Mesenchymal stem cell (in vitro differentiated cells and primary cell): ENCODE measurements around the gene CCDC92B.
"Not testable (repeated sequence)": the region's sequence is repeated elsewhere in the genome, so short reads cannot be mapped to it uniquely, and the experiment has no call there.

Source experiments
- DNase-seq: peaks from one replicate; pipeline ENCODE4 v3.0.0-alpha.2; 2013
- H2AFZ ChIP-seq: one replicate; pipeline ENCODE4 v1.6.1; 2013; ENCODE audit warnings: low read depth, mild to moderate bottlenecking, control low read depth, inconsistent platforms, low read length, moderate library complexity
- H2AK5ac ChIP-seq: 2 replicates; pipeline ENCODE4 v1.6.1; 2013; ENCODE audit warnings: low read length, moderate library complexity, mild to moderate bottlenecking, inconsistent platforms; ENCODE audit not compliant: severe bottlenecking
- H2BK120ac ChIP-seq: one replicate; pipeline ENCODE4 v1.6.1; 2013; ENCODE audit warnings: low read depth, mild to moderate bottlenecking, inconsistent platforms, low read length, moderate library complexity
- H2BK12ac ChIP-seq, 2 experiments: one replicate each; pipeline ENCODE4 v1.6.1; 2013; ENCODE audit warnings: inconsistent platforms in 2 of 2, low read length in 2 of 2, mild to moderate bottlenecking in 2 of 2, moderate library complexity in 2 of 2, control low read depth in 1 of 2
- H2BK15ac ChIP-seq: one replicate; pipeline ENCODE4 v1.6.1; 2013; ENCODE audit warnings: mild to moderate bottlenecking, low read depth, inconsistent platforms; ENCODE audit not compliant: poor library complexity, severe bottlenecking
- H2BK5ac ChIP-seq: 2 replicates; pipeline ENCODE4 v1.6.1; 2013; ENCODE audit warnings: low read depth, mild to moderate bottlenecking, low read length, control low read depth, inconsistent platforms; ENCODE audit not compliant: poor library complexity, severe bottlenecking
- H3K14ac ChIP-seq, 2 experiments: one replicate each; pipeline ENCODE4 v1.6.1; 2013; ENCODE audit warnings: inconsistent platforms in 2 of 2, low read length in 2 of 2, control low read depth in 1 of 2, mild to moderate bottlenecking in 1 of 2, moderate library complexity in 1 of 2
- H3K18ac ChIP-seq, 2 experiments: one replicate each; pipeline ENCODE4 v1.6.1; 2013; ENCODE audit warnings: inconsistent platforms in 2 of 2, low read length in 2 of 2, control low read depth in 1 of 2, low read depth in 1 of 2, mild to moderate bottlenecking in 1 of 2
- H3K23ac ChIP-seq, 2 experiments: one replicate each; pipeline ENCODE4 v1.6.1; 2013; ENCODE audit warnings: inconsistent platforms in 2 of 2, low read length in 2 of 2, mild to moderate bottlenecking in 2 of 2, moderate library complexity in 2 of 2, control low read depth in 1 of 2
- H3K27ac ChIP-seq: 2 replicates; pipeline ENCODE4 v1.5.1; 2013; ENCODE audit warnings: mild to moderate bottlenecking, moderate library complexity, low read length, control low read depth, inconsistent platforms; ENCODE audit not compliant: poor library complexity, severe bottlenecking
- H3K27me3 ChIP-seq, 2 experiments: 2 replicates each; pipeline versions ENCODE4 v1.6.1 to v1.7.0; 2013; ENCODE audit warnings: low read length in 2 of 2, mild to moderate bottlenecking in 2 of 2, moderate library complexity in 2 of 2, control low read depth in 1 of 2, inconsistent platforms in 1 of 2; ENCODE audit not compliant: control insufficient read depth in 1 of 2, insufficient read depth in 1 of 2
- H3K36me3 ChIP-seq, 2 experiments: 2 replicates each; pipeline versions ENCODE4 v1.6.1 to v1.7.0; 2013; ENCODE audit warnings: low read length in 2 of 2, control low read depth in 1 of 2, inconsistent platforms in 1 of 2, low read depth in 1 of 2, mild to moderate bottlenecking in 1 of 2; ENCODE audit not compliant: insufficient read depth in 2 of 2, control insufficient read depth in 1 of 2
- H3K4ac ChIP-seq, 2 experiments: one replicate each; pipeline ENCODE4 v1.6.1; 2013; ENCODE audit warnings: inconsistent platforms in 2 of 2, low read length in 2 of 2, mild to moderate bottlenecking in 2 of 2, moderate library complexity in 2 of 2, control low read depth in 1 of 2, low read depth in 1 of 2
- H3K4me1 ChIP-seq: 2 replicates; pipeline ENCODE4 v1.6.1; 2013; ENCODE audit warnings: low read depth, low read length, control low read depth; ENCODE audit not compliant: control insufficient read depth, insufficient read depth
- H3K4me2 ChIP-seq: 2 replicates; pipeline ENCODE4 v1.6.1; 2013; ENCODE audit warnings: low read length, mild to moderate bottlenecking, inconsistent platforms; ENCODE audit not compliant: poor library complexity, severe bottlenecking
- H3K4me3 ChIP-seq, 2 experiments: 2 replicates each; pipeline versions ENCODE4 v1.5.1 to v1.7.0; 2013; ENCODE audit warnings: low read length in 2 of 2, mild to moderate bottlenecking in 2 of 2, control low read depth in 1 of 2, low read depth in 1 of 2; ENCODE audit not compliant: insufficient read depth in 1 of 2
- H3K79me1 ChIP-seq: replicated peaks from 2 replicates; pipeline ENCODE4 v1.6.1; 2013; ENCODE audit warnings: mild to moderate bottlenecking, control low read depth, low read length, inconsistent platforms; ENCODE audit not compliant: poor library complexity, severe bottlenecking
- H3K9ac ChIP-seq: 2 replicates; pipeline ENCODE4 v1.7.0; 2013; ENCODE audit warnings: mild to moderate bottlenecking, low read length, moderate library complexity
- H3K9me3 ChIP-seq: 2 replicates; pipeline ENCODE4 v1.7.0; 2013; ENCODE audit warnings: mild to moderate bottlenecking, low read length; ENCODE audit not compliant: control insufficient read depth
- H4K8ac ChIP-seq: one replicate; pipeline ENCODE4 v1.6.1; 2013; ENCODE audit warnings: inconsistent platforms, mild to moderate bottlenecking, low read length, moderate library complexity
- H4K91ac ChIP-seq: one replicate; pipeline ENCODE4 v1.6.1; 2013; ENCODE audit warnings: mild to moderate bottlenecking, low read length, inconsistent platforms
- WGBS: methylation state at CpG from one replicate; pipeline ENCODE4 v1.1.7; 2013; ENCODE audit warnings: mixed read lengths; 5-methylcytosine and 5-hydroxymethylcytosine counted together

CCDC92B gene

GRCh38 chr17:2781598-2781997, 32.1 kb upstream of the CCDC92B start:
- H4K91ac ChIP-seq, H2BK15ac ChIP-seq, H3K27ac ChIP-seq, H3K9me3 ChIP-seq, H3K18ac ChIP-seq, H3K4ac ChIP-seq, H3K4me2 ChIP-seq, H3K23ac ChIP-seq, H3K9ac ChIP-seq, H3K4me3 ChIP-seq, H4K8ac ChIP-seq, H3K14ac ChIP-seq, DNase-seq, H3K79me1 ChIP-seq, H2BK12ac ChIP-seq, H2AK5ac ChIP-seq, H3K36me3 ChIP-seq, H2BK5ac ChIP-seq, H2BK120ac ChIP-seq, H2AFZ ChIP-seq: not testable (repeated sequence)
- peaks cover 28 to 44% of the 10 kb centered on the region in 2 experiments for H3K27me3 ChIP-seq
- peaks cover 18% of the 10 kb centered on the region for H3K4me1 ChIP-seq
- 89% methylated on average over 15 of the region's 15 CpGs for WGBS

GRCh38 chr17:2780931-2781454, 31.5 kb upstream of the CCDC92B start:
- no peak overlapping the region for H3K27ac ChIP-seq
- H2BK12ac ChIP-seq, result no peak overlapping the region
- no peak overlapping the region for H3K4me3 ChIP-seq
- no peak overlapping the region for H3K18ac ChIP-seq
- H2AFZ ChIP-seq, result no peak overlapping the region
- WGBS, result 92% methylated on average over 9 of the region's 9 CpGs
- peaks cover 31 to 47% of the 10 kb centered on the region in 2 experiments for H3K27me3 ChIP-seq
- no peak overlapping the region for H4K8ac ChIP-seq
- H3K14ac ChIP-seq, result no peak overlapping the region
- no peak overlapping the region for H3K23ac ChIP-seq
- no peak overlapping the region for H2AK5ac ChIP-seq
- no peak overlapping the region for H3K9ac ChIP-seq
- H3K4ac ChIP-seq, result no peak overlapping the region
- no peak overlapping the region for H2BK15ac ChIP-seq
- H4K91ac ChIP-seq, result no peak overlapping the region
- H3K36me3 ChIP-seq, result peaks cover 0 to 2% of the 10 kb centered on the region in 2 experiments
- no peak for DNase-seq
- peaks cover 21% of the 10 kb centered on the region for H3K4me1 ChIP-seq
- H3K79me1 ChIP-seq, result no peaks in the 10 kb centered on the region
- no peak overlapping the region for H3K4me2 ChIP-seq
- H3K9me3 ChIP-seq, result no peaks in the 10 kb centered on the region
- H2BK120ac ChIP-seq, result no peak overlapping the region
- no peak overlapping the region for H2BK5ac ChIP-seq

- no peak overlapping the region for H3K4me2 ChIP-seq
- H4K8ac ChIP-seq, result no peak overlapping the region
- WGBS, result 89% methylated on average over 12 of the region's 12 CpGs
- H3K9ac ChIP-seq, result no peak overlapping the region
- no peak overlapping the region for H2AFZ ChIP-seq
- H2AK5ac ChIP-seq, result no peak overlapping the region
- DNase-seq, result no peak
- no peak overlapping the region for H3K27ac ChIP-seq
- no peak overlapping the region for H4K91ac ChIP-seq
- H3K4me3 ChIP-seq, result no peak overlapping the region
- H2BK120ac ChIP-seq, result no peak overlapping the region
- no peak overlapping the region for H3K23ac ChIP-seq
- H3K18ac ChIP-seq, result no peak overlapping the region
- no peak overlapping the region for H2BK15ac ChIP-seq
- no peak overlapping the region for H3K4ac ChIP-seq
- peaks cover 38 to 53% of the 10 kb centered on the region in 2 experiments for H3K27me3 ChIP-seq
- no peaks in the 10 kb centered on the region for H3K9me3 ChIP-seq
- H3K4me1 ChIP-seq, result peaks cover 21% of the 10 kb centered on the region
- H3K14ac ChIP-seq, result no peak overlapping the region
- H2BK5ac ChIP-seq, result no peak overlapping the region
- H3K79me1 ChIP-seq, result no peaks in the 10 kb centered on the region
- H3K36me3 ChIP-seq, result peaks cover 0 to 2% of the 10 kb centered on the region in 2 experiments
- no peak overlapping the region for H2BK12ac ChIP-seq
These were observed 30.8 kb upstream of the CCDC92B start for GRCh38 chr17:2780256-2780655.

GRCh38 chr17:2779545-2779944, 30.1 kb upstream of the CCDC92B start:
- no peak overlapping the region for H2AFZ ChIP-seq
- peaks cover 21% of the 10 kb centered on the region for H3K4me1 ChIP-seq
- no peak overlapping the region for H2BK12ac ChIP-seq
- no peak for DNase-seq
- H3K79me1 ChIP-seq, result no peaks in the 10 kb centered on the region
- no peak overlapping the region for H2BK120ac ChIP-seq
- 78% methylated on average over 7 of the region's 7 CpGs for WGBS
- H4K91ac ChIP-seq, result no peak overlapping the region
- H3K27ac ChIP-seq, result no peak overlapping the region
- no peak overlapping the region for H4K8ac ChIP-seq
- no peak overlapping the region for H3K4ac ChIP-seq
- H3K4me3 ChIP-seq, result no peak overlapping the region
- peaks cover 0 to 2% of the 10 kb centered on the region in 2 experiments for H3K36me3 ChIP-seq
- no peak overlapping the region for H3K18ac ChIP-seq
- H3K9me3 ChIP-seq, result no peaks in the 10 kb centered on the region
- H2AK5ac ChIP-seq, result no peak overlapping the region
- no peak overlapping the region for H3K9ac ChIP-seq
- no peak overlapping the region for H3K4me2 ChIP-seq
- H3K27me3 ChIP-seq, result peaks cover 43 to 57% of the 10 kb centered on the region in 2 experiments
- H2BK5ac ChIP-seq, result no peak overlapping the region
- no peak overlapping the region for H3K14ac ChIP-seq
- H3K23ac ChIP-seq, result no peak overlapping the region
- H2BK15ac ChIP-seq, result no peak overlapping the region
